ENCODE results near the gene KLHL29.

Gene KLHL29

DNA sequence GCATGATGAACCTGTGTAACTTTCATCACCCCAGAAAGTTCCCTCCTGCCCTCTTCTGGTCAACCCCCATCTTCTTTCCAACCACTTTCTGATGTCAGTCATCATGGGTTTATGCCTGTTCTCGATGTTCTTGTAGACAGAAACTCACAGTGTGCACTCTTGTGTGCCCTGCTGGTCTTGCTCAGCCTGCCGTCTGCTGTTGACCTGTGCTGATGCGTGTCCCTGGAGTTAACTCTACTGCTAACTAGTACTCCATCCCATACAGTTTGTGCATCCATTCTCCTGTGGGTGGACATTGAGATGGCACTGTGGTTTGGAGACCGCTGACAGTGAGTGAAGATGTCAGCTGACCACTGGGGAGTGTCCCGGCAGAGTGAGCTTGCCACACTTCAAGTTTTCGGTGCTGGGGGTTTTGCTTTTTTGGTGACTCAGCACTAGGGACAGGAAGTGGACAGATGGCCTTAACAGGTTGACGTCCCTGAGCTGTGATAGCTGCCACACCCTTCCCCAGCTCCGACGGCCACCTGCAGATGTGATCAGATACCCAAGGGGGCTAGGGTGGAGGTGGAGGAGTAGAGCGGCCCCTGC lies 14.8 kb downstream of the KLHL29 start:
- DNase-seq = no peak

- DNase-seq = no peak
Observed at GRCh38 chr2:23400703-23401102, 15.7 kb downstream of the KLHL29 start.

DNA sequence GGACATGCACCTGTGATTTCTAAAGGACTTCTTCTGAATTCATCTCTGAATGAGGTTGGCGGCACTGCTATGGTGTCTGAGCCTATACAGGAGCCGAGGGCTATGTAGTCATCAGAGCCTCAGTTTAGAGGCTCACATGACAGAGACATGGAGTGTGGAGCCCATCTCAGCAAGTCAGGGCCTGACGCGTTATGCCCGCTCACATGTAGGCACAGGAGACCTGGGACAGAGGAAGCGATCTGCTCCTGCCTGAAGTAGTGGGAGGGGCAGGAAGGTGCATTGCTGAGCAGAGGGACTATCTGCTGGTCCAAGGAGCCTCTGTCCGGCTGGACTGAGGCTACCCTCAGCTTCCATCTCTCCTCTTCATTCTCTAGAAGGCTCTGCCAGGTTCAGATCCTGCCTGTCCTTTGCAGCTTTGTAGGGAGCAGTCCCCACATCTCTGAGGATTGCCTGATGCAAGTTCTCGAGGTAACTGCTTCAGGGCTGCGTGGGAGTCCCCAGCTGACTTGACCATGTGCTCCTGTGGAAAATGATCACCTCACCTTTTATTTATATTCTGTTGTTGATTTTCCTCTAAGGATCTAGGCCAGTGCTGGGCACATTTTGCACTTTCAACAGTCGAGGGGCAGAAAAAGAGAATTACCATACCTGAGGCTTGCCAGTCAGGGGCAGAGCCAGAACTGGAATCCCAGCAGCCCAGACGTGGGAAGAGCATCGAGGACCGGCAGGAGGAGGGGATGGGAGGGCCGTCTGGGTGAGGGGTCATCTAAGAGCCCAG lies 16.6 kb downstream of the KLHL29 start:
- no peak for DNase-seq

GRCh38 chr2:23402205-23402740 lies 17.3 kb downstream of the KLHL29 start:
- no peak for DNase-seq

GRCh38 chr2:23404426-23404825 lies 19.4 kb downstream of the KLHL29 start:
- DNase-seq = no peak

- no peak for DNase-seq
Observed at GRCh38 chr2:23409248-23409647, 24.3 kb downstream of the KLHL29 start.

GRCh38 chr2:23410596-23410995 lies 25.6 kb downstream of the KLHL29 start:
- no peak for DNase-seq

DNA sequence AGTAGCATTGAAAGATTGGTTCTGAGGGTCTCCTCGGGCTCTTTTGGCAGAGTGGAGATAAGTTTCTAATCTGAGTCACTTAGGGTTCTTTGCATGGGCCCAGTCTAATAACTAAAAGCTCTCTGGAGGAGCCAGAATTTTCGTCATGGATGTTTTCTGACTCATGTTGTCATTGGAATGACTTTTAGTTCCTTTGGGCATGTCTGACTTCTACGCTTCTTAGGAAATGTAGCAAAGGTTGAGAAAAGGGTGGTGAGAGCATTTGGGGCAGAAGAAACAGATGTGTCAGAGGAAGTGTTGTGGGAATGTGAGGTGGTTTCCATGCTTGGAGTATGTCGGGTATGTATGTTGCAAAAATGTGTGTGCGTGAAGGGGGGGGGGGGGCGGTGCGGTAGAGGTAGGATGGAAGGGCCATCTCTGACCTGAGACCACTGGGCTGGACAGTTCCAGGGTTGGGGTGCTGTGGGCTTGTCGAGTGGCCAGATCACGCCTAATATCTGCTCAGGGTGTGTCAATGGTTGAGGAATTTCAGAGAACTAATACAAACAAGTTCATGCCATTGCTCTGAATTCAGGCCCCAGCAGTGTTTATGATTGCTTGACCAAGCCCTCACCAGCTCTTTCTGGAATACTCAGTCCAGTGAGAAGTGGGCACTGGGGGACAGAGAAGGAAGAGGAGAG lies 26.9 kb downstream of the KLHL29 start:
- no peak for DNase-seq

GRCh38 chr2:23412556-23413155 lies 27.7 kb downstream of the KLHL29 start:
- no peak for DNase-seq

GRCh38 chr2:23413641-23414040 lies 28.7 kb downstream of the KLHL29 start:
- DNase-seq = no peak

DNA sequence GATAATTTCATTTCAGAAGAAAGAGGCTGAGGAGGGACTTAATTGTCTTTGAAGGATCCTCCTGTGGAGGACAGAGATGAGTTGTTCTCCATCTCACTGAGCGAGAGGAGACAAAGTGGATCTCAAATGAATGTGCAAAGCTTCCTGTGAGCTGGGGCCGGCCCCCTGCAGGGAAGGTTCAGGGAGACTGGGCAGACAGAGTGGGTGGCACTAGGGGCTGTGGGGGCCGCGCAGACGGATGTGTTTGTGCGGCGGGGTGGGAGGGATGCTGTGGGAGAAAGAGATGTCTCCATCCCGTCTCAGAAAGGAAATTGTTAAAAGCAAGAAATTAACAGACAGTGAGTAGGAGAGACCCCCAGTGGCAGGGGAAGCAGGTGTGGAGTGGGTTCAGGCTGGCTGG lies 29.1 kb downstream of the KLHL29 start:
- DNase-seq = no peak

GRCh38 chr2:23414871-23415270 lies 29.9 kb downstream of the KLHL29 start:
- DNase-seq = no peak

GRCh38 chr2:23417310-23417709 lies 32.3 kb downstream of the KLHL29 start:
- DNase-seq = no peak

DNA sequence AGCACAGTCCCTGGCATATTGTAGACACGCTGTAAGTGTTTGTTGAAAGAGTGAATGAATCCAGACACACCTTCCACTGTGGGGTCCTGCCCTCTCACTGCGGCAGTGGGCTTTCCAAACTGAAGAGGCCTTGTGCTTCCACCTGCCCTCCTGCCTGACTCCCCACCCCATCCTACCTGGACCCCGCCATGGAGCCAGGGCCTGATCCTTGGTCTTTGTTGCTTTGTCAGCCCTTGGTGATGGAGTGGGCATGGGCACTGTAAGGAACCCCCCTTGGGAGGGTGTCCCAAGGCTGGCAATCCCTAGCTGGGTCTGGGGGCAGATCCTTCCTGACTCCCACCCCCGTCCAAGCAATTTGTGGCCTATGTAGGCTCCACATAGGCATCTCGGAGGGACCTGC lies 33.1 kb downstream of the KLHL29 start:
- DNase-seq = no peak

GRCh38 chr2:23418461-23418911 lies 33.5 kb downstream of the KLHL29 start:
- DNase-seq = no peak

DNA sequence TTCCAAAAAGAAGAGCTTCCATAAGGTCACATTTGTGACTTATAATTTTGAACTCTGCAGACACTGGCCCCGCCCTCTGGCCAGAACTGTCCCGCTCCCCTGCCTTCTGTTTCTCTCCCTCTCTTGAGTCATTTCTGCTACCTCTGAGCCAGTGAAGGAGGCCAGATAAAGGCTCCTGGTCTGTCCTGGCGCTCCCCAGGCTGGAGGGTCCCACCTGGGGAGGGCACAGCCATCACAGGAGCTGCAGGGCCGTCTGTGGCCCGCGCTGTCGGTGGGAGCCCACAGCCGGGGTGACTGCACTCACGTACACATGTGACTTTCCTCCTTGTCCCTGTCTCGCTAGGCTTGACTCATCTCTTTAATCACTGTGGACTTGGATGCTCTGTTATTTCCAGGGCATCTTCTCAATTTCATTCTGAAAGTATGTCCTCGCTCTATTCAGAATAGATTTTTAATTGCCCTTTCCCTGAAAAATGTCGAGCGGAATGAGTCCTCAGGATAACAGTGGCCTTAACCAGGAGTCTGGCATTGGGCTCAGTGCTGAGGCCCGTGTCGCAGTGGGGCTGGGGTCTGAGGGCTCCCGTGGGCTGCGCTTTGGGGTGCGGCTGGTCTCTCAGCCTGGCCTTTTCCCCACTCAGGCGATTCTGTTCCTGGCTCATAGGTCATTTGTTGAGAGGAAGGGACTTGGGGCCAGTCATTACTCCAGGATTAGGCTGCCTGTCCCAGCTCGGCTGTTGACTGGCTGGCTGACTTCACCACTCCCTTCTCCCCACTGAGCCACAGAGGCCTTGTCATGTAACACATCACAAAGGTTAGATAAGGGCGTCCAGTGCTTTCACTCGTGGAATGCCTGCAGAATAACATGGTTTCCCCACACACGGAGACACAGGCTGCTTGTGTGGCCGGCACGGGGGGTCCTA lies 34.5 kb downstream of the KLHL29 start:
- no peak for DNase-seq

GRCh38 chr2:23420091-23420839 lies 35.3 kb downstream of the KLHL29 start:
- DNase-seq = no peak

GRCh38 chr2:23420840-23421476 lies 36.0 kb downstream of the KLHL29 start:
- no peak for DNase-seq

DNA sequence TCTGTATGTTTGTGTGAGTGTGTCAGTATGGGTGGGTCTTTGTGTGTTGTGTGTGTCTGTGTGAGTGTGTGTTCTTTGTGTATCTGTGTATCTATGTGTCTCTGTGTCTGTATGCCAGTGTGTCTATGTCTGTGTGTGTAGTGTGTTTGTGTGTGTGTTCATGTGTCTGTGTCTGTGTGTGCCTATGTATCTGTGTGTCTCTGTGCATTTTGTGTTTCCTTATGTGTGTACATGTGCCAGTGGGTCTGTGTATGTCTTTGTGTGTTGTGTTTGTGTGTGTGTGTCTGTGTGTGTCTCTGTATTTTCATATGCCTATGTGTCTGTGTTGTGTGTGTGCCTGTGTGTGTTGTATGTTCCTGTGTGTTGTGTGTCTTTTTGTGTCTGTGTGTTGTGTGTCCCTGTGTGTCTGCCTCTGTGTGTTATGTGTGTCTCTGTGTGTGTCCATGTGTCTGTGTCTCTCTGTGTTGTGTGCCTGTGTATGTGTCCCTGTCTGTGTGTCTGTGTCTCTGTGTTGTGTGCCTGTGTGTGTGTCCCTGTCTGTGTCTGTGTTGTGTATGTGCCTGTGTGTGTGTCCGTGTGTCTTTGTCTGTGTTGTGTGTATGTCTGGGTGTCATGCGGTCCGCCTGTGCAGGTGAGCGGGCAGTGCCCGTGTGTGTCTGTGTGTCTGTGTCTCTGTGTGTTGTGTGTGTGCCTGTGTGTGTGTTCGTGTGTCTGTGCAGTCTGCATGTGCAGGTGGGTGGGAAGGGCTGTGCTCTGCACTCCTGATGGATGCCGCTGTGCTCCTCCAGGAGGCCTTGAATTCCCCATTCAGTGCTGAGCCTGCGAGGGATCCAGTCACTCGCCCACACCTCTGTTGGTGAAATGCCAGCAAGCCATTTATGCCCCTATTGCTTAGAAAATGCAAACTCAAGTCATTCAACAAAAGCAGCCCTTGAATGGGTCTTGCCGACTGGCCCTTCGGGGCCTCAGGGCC lies 37.4 kb downstream of the KLHL29 start:
- no peak for DNase-seq
